ENCODE measurements around the gene OR10X1.

DNA sequence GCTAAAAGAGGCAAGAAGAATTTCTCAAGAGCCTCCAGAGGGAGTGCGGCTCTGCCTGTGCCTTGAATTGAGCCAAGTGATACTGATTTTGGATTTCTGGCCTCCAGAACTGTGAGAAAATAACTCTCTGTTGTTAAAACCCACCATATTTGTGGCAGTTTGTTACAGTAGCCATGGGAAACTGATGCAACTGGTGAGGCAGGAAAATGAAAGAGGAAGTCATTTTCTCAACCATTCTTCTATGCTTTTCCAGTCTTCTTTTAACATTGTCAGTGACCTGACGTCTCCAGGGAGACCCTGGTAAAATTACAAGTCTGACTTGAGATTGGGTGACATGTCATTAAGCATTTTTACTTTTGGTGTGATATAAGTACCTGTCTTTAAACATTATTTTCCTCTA is 15.1 kb downstream of the OR10X1 start:
- TF ChIP-seq, protein P1, sequence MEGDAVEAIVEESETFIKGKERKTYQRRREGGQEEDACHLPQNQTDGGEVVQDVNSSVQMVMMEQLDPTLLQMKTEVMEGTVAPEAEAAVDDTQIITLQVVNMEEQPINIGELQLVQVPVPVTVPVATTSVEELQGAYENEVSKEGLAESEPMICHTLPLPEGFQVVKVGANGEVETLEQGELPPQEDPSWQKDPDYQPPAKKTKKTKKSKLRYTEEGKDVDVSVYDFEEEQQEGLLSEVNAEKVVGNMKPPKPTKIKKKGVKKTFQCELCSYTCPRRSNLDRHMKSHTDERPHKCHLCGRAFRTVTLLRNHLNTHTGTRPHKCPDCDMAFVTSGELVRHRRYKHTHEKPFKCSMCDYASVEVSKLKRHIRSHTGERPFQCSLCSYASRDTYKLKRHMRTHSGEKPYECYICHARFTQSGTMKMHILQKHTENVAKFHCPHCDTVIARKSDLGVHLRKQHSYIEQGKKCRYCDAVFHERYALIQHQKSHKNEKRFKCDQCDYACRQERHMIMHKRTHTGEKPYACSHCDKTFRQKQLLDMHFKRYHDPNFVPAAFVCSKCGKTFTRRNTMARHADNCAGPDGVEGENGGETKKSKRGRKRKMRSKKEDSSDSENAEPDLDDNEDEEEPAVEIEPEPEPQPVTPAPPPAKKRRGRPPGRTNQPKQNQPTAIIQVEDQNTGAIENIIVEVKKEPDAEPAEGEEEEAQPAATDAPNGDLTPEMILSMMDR (conservative IDR thresholded peaks at IDR 0.05; ENCODE audit: low read length), result no peak
- no peak for TF ChIP-seq EZH2phosphoT487 (IDR thresholded peaks at IDR 0.05; ENCODE audit: borderline replicate concordance, low read depth, low read length)
